ENCODE results near the gene ATP7B. TPM values are rescaled to one million over a fixed set of nuclear protein-coding genes. Genes with fewer than 3 reads are reported as not detected.

ATP7B gene
- total RNA-seq, 1 donor from 2014 or later = 37.7 TPM

- H3K4me3 ChIP-seq = no peak overlapping the region
- intact Hi-C loops (cut with DNase I) = no loop called here
- no peaks in the 10 kb centered on the region for H3K4me1 ChIP-seq
- no peaks in the 10 kb centered on the region for H3K27me3 ChIP-seq
- no peaks in the 10 kb centered on the region for H3K9me3 ChIP-seq
- no peak for TF ChIP-seq CTCF (IDR thresholded peaks at IDR 0.05)
- DNase-seq (ENCODE audit: low spot score in 2 of 2) = no peak
- H3K27ac ChIP-seq = no peak overlapping the region
- H3K36me3 ChIP-seq = no peaks in the 10 kb centered on the region
Measured at GRCh38 chr13:52006523-52007245, 4.6 kb downstream of the ATP7B start.

- no peak overlapping the region for H3K27ac ChIP-seq
- H3K36me3 ChIP-seq = no peaks in the 10 kb centered on the region
- no peaks in the 10 kb centered on the region for H3K27me3 ChIP-seq
- no peaks in the 10 kb centered on the region for H3K9me3 ChIP-seq
- no peak for DNase-seq (ENCODE audit: low spot score in 2 of 2)
- H3K4me1 ChIP-seq = no peaks in the 10 kb centered on the region
- intact Hi-C loops (cut with DNase I) = no loop called here
- no peak overlapping the region for H3K4me3 ChIP-seq
- TF ChIP-seq CTCF (IDR thresholded peaks at IDR 0.05) = no peak
Measured at GRCh38 chr13:52005841-52006522, 5.3 kb downstream of the ATP7B start.

GRCh38 chr13:52004511-52005170, 6.6 kb downstream of the ATP7B start:
- intact Hi-C loops (cut with DNase I) = no loop called here
- peaks cover 0 to 4% of the 10 kb centered on the region in 2 donors for H3K4me1 ChIP-seq
- TF ChIP-seq CTCF (IDR thresholded peaks at IDR 0.05) = no peak

GRCh38 chr13:52003541-52003940, 7.7 kb downstream of the ATP7B start:
- intact Hi-C loops (cut with DNase I) = no loop called here
- H3K4me1 ChIP-seq = peaks cover 0 to 4% of the 10 kb centered on the region in 2 donors

More at GRCh38 chr13:52004511-52005170, 6.6 kb downstream of the ATP7B start:
- Histone ChIP-seq H3K4me3 (no peak overlapping the region), H3K36me3 (no peaks in the 10 kb centered on the region), H3K27me3 (no peaks in the 10 kb centered on the region), H3K27ac (no peak overlapping the region), H3K9me3 (no peaks in the 10 kb centered on the region)
- no peak for DNase-seq (ENCODE audit: low spot score in 2 of 2)

GRCh38 chr13:52002361-52002760, 8.9 kb downstream of the ATP7B start:
- no peaks in the 10 kb centered on the region for H3K27me3 ChIP-seq
- no peaks in the 10 kb centered on the region for H3K9me3 ChIP-seq
- intact Hi-C loops (cut with DNase I) = no loop called here
- H3K36me3 ChIP-seq = no peaks in the 10 kb centered on the region
- no peak for DNase-seq (ENCODE audit: low spot score in 2 of 2)
- no peak overlapping the region for H3K27ac ChIP-seq
- H3K4me3 ChIP-seq = no peak overlapping the region
- no peak for TF ChIP-seq CTCF (IDR thresholded peaks at IDR 0.05)
- peaks cover 0 to 4% of the 10 kb centered on the region in 2 donors for H3K4me1 ChIP-seq

More at GRCh38 chr13:52003541-52003940, 7.7 kb downstream of the ATP7B start:
- H3K36me3 ChIP-seq = no peaks in the 10 kb centered on the region
- TF ChIP-seq CTCF (IDR thresholded peaks at IDR 0.05) = no peak
- H3K4me3 ChIP-seq = no peak overlapping the region
- no peak for DNase-seq (ENCODE audit: low spot score in 2 of 2)
- H3K27ac ChIP-seq = no peak overlapping the region
- H3K9me3 ChIP-seq = no peaks in the 10 kb centered on the region
- no peaks in the 10 kb centered on the region for H3K27me3 ChIP-seq

Data from ascending aorta (tissue), 2 donors.